Endothelial cell of umbilical vein (primary cell): ENCODE measurements around the gene GH1. TPM values are rescaled to one million over a fixed set of nuclear protein-coding genes. Genes with fewer than 3 reads are reported as not detected.
"Not testable (repeated sequence)": the region's sequence is repeated elsewhere in the genome, so short reads cannot be mapped to it uniquely, and the experiment has no call there.

Experiments used
- BruUV-seq: library from RNA; stranded (reverse); fragments of 400-500 nt; replicated peaks from 2 replicates; lab custom pipeline; 2021; lab: Mats Ljungman, UMichigan
- CTCF ChIA-PET: fragments of 300-600, 350-600 bp; sonication (Branson Sonifier 250); formaldehyde crosslinking; loops from one replicate; lab custom pipeline; 2021; ENCODE audit warnings: antibody characterized with exemption, inconsistent platforms; lab: Charles Lee
- POLR2A ChIA-PET: fragments of 300-600, 350-600 bp; sonication (Branson Sonifier 250); formaldehyde crosslinking; loops from one replicate; lab custom pipeline; 2021; ENCODE audit warnings: antibody characterized with exemption, inconsistent platforms; lab: Charles Lee
- DNase-seq: peaks from one replicate; pipeline ENCODE4 v3.0.0-alpha.2; 2011; ENCODE audit warnings: low read depth, low spot score
- FAIRE-seq: peaks from 2 replicates; lab custom pipeline; 2011; peaks lifted over from hg19 to GRCh38; lab: Jason Lieb, UNC
- H2AFZ ChIP-seq: 2 replicates; pipeline ENCODE4 v1.6.0; 2012; ENCODE audit warnings: low read depth, low read length, control low read depth, inconsistent platforms
- H3K27ac ChIP-seq: 2 replicates; pipeline ENCODE4 v1.5.1; 2011; ENCODE audit warnings: low read depth, mild to moderate bottlenecking, control low read depth, low read length, moderate library complexity; ENCODE audit not compliant: insufficient read depth
- H3K27me3 ChIP-seq, 2 experiments: 2 replicates each; pipeline versions ENCODE4 v1.6.0 to v1.6.1; 2011; ENCODE audit warnings: low read length in 2 of 2, mixed read lengths in 1 of 2; ENCODE audit not compliant: control insufficient read depth in 2 of 2, insufficient read depth in 2 of 2
- H3K36me3 ChIP-seq, 2 experiments: 2 replicates in 1 of 2; 3 replicates in 1 of 2; pipeline ENCODE4 v1.5.1; 2011; ENCODE audit warnings: low read length in 2 of 2, mild to moderate bottlenecking in 1 of 2, moderate library complexity in 1 of 2; ENCODE audit not compliant: control insufficient read depth in 2 of 2, insufficient read depth in 2 of 2; ENCODE audit errors: extremely low read depth in 1 of 2
- H3K4me1 ChIP-seq: 3 replicates; pipeline ENCODE4 v1.5.1; 2011; ENCODE audit warnings: mild to moderate bottlenecking, low read length; ENCODE audit not compliant: control insufficient read depth, insufficient read depth; ENCODE audit errors: extremely low read depth
- H3K4me2 ChIP-seq: 2 replicates; pipeline ENCODE4 v1.6.1; 2011; ENCODE audit warnings: low read length, control low read depth, mixed read lengths; ENCODE audit not compliant: insufficient read depth
- H3K4me3 ChIP-seq, 3 experiments: fragments of 200-600 bp in 1 of 3; sonication (generic), shearing (Covaris generic) in 1 of 3; replicated peaks in 1 of 3; 2 replicates each; pipeline ENCODE4 v1.5.1; 2011 to 2016; ENCODE audit warnings: control low read depth in 3 of 3, low read length in 3 of 3, mild to moderate bottlenecking in 2 of 3, inconsistent platforms in 1 of 3, low read depth in 1 of 3, moderate library complexity in 1 of 3; ENCODE audit not compliant: insufficient read depth in 1 of 3
- H3K79me2 ChIP-seq: 2 replicates; pipeline ENCODE4 v1.6.0; 2012; ENCODE audit warnings: low read length, inconsistent platforms; ENCODE audit not compliant: control insufficient read depth, insufficient read depth
- H3K9ac ChIP-seq: replicated peaks from 2 replicates; pipeline ENCODE3; 2011; ENCODE audit warnings: low read length, control low read depth; ENCODE audit not compliant: insufficient read depth; ENCODE audit errors: extremely low read depth
- H3K9me1 ChIP-seq: replicated peaks from 3 replicates; pipeline ENCODE4 v1.6.0; 2011; ENCODE audit warnings: mild to moderate bottlenecking, low read length; ENCODE audit not compliant: control insufficient read depth, insufficient read depth; ENCODE audit errors: extremely low read depth
- H3K9me3 ChIP-seq: replicated peaks from 2 replicates; pipeline ENCODE4 v1.5.1; 2012; ENCODE audit warnings: low read length, inconsistent platforms; ENCODE audit not compliant: control insufficient read depth, insufficient read depth
- H4K20me1 ChIP-seq: replicated peaks from 2 replicates; pipeline ENCODE3; 2011; ENCODE audit warnings: mild to moderate bottlenecking, low read length; ENCODE audit not compliant: control insufficient read depth, insufficient read depth; ENCODE audit errors: extremely low read depth
- dilution Hi-C: fragments of 300-500 bp; cut with MboI; formaldehyde crosslinking; loops from one replicate; pipeline ENCODE4 v1.15.0; 2019; ENCODE audit warnings: low sequenced_read_pairs; ENCODE audit not compliant: extremely low pct_ligation_motif_present
- intact Hi-C: fragments of 100-400 bp; cut with micrococcal nuclease; formaldehyde crosslinking; loops from one replicate; pipeline ENCODE4 v1.10.0; 2022
- polyA plus RNA-seq, 4 experiments: library from polyadenylated mRNA; depleted of rRNA in 3 of 4; stranded (reverse) in 3 of 4; unstranded in 1 of 4; fragments of >200 nt; gene quantifications; 2 replicates each; pipeline versions ENCODE4 v1.2.1 to v1.2.3, GENCODE V29; 2011 to 2012; ENCODE audit warnings: missing spikeins in 1 of 4
- total RNA-seq: library from RNA; stranded (reverse); gene quantifications from 2 replicates; pipeline ENCODE4 v1.2.3, GENCODE V29; 2021
- TF ChIP-seq, protein P1 (sequence below), 2 donors: IDR thresholded peaks; 1 replicate in 1 of 2; 2 replicates in 1 of 2; pipeline ENCODE4 v1.5.1; 2011; ENCODE audit warnings: low read length in 2 of 2, mild to moderate bottlenecking in 2 of 2, moderate library complexity in 2 of 2, control low read depth in 1 of 2, inconsistent platforms in 1 of 2, low read depth in 1 of 2; ENCODE audit not compliant: insufficient read depth in 1 of 2; ENCODE audit errors: extremely low read depth in 1 of 2

GH1 gene
- total and polyA plus RNA-seq, 2 donors (not counting 3 experiments of a cell fraction or from before 2014, with no cell fraction given), result not detected

DNA sequence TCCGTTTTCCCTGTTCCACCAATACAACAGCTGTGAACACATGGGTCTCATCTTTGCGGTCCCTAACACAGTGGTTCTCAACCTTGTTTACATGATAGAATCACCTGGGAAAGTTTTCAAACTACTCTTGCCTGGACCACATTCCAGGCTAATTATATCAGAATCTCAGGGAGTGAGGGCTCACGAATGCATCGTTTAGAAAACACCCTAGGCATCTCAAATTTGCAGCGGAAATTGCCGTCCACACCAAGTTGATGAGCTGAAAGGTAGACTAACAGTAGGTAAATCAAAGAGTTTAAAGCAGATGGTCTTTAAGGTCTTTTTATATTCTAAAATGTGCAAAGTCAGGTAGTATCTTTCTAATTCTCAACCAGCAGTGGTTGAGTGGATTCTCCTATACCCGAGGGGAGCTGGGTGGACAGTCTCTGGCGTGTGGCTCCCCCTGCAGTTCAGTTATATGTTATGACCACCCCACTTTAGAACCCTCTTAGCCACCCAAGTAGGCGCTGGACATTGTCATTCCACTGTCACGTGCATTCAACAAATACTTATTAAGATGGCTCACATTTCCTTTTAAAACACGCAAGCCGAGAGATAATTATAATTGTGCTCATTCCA is 11.4 kb downstream of the GH1 start:
- DNase-seq, H3K9ac ChIP-seq, H3K4me2 ChIP-seq, H3K4me3 ChIP-seq, H3K36me3 ChIP-seq, dilution Hi-C loops, H3K9me1 ChIP-seq, H4K20me1 ChIP-seq, H3K4me1 ChIP-seq, POLR2A ChIA-PET, H3K27ac ChIP-seq, BruUV-seq, H3K9me3 ChIP-seq, H3K27me3 ChIP-seq, H2AFZ ChIP-seq, intact Hi-C loops, H3K79me2 ChIP-seq: not testable (repeated sequence)
- TF ChIP-seq, protein P1, sequence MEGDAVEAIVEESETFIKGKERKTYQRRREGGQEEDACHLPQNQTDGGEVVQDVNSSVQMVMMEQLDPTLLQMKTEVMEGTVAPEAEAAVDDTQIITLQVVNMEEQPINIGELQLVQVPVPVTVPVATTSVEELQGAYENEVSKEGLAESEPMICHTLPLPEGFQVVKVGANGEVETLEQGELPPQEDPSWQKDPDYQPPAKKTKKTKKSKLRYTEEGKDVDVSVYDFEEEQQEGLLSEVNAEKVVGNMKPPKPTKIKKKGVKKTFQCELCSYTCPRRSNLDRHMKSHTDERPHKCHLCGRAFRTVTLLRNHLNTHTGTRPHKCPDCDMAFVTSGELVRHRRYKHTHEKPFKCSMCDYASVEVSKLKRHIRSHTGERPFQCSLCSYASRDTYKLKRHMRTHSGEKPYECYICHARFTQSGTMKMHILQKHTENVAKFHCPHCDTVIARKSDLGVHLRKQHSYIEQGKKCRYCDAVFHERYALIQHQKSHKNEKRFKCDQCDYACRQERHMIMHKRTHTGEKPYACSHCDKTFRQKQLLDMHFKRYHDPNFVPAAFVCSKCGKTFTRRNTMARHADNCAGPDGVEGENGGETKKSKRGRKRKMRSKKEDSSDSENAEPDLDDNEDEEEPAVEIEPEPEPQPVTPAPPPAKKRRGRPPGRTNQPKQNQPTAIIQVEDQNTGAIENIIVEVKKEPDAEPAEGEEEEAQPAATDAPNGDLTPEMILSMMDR (IDR thresholded peaks at IDR 0.05; ENCODE audit: extremely low read depth in 1 of 2, insufficient read depth in 1 of 2, low read depth in 1 of 2, low read length in 2 of 2), result peak; percentile 12 to 28
- FAIRE-seq, result peak; percentile 43
- CTCF ChIA-PET, result interaction anchor here (0.7 to 4.2 kb wide), 6 partner anchors 11 to 226 kb away, joined by 3 to 19 read pairs (median 5); partner anchors contain the start of gene GH1

DNA sequence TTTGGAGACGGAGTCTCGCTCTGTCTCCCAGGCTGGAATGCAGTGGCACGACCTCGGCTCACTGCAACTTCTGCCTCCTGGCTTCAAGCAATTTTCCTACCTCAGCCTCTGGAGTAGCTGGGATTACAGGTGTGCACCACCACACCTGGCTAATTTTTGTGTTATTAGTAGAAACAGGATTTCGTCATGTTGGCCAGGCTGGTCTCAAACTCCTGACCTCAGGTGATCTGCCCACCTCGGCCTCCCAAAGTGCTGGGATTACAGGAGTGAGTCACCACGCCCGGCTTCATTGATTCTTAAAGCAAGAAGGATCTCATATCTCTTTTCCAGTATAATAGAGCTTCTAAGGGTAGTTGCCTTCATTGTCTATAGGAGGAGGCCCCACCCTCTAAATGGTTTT is 13.8 kb downstream of the GH1 start:
- intact Hi-C loops, BruUV-seq, H3K9me1 ChIP-seq, H3K4me3 ChIP-seq, H3K79me2 ChIP-seq, H3K9me3 ChIP-seq, H3K27me3 ChIP-seq, H3K27ac ChIP-seq, H3K4me1 ChIP-seq, H4K20me1 ChIP-seq, H3K9ac ChIP-seq, H3K4me2 ChIP-seq, DNase-seq, H3K36me3 ChIP-seq, dilution Hi-C loops, POLR2A ChIA-PET, H2AFZ ChIP-seq, FAIRE-seq: not testable (repeated sequence)
- CTCF ChIA-PET, result interaction anchor here (0.8 to 4.2 kb wide), 10 partner anchors 14 to 377 kb away, joined by 3 to 19 read pairs (median 4); partner anchors contain the start of gene GH1
